A673 (cell line): ENCODE data around the gene ART4.

Source experiments
- CTCF ChIP-seq: fragments of 300-800, 200-600 bp; sonication (generic); conservative IDR thresholded peaks from 2 replicates; pipeline ENCODE4 v1.5.1; 2017; ENCODE audit warnings: low read depth, mild to moderate bottlenecking, antibody characterized with exemption, low read length, moderate library complexity, mixed read lengths
- EZH2 ChIP-seq: fragments of 200-600 bp; sonication (generic); IDR thresholded peaks from 2 replicates; pipeline ENCODE4 v1.6.1; 2017; ENCODE audit warnings: borderline replicate concordance, low read depth, mild to moderate bottlenecking, mixed read lengths, antibody characterized with exemption, low read length; ENCODE audit not compliant: poor library complexity, severe bottlenecking

- TF ChIP-seq CTCF = no peak
- no peak for TF ChIP-seq EZH2
Observed at GRCh38 chr12:14886271-14886670, 42.9 kb upstream of the ART4 start.
